Immature natural killer cell (primary cell): ENCODE results near the gene SORL1. TPM values are rescaled to one million over a fixed set of nuclear protein-coding genes. Genes with fewer than 3 reads are reported as not detected.

Experiments
- DNase-seq, 3 donors: peaks; one replicate each; pipeline ENCODE4 v3.0.0; 2022; ENCODE audit warnings: mixed read lengths in 1 of 3
- H3K27ac Mint-ChIP-seq, 6 donors: one replicate each; pipeline ENCODE4 v1.8.0; 2020; ENCODE audit warnings: mixed read lengths in 6 of 6, mild to moderate bottlenecking in 5 of 6, inconsistent platforms in 4 of 6, moderate library complexity in 3 of 6
- H3K27me3 Mint-ChIP-seq, 3 donors: one replicate each; pipeline ENCODE4 v1.8.0; 2020 to 2021; ENCODE audit warnings: low read depth in 3 of 3, mild to moderate bottlenecking in 3 of 3, mixed read lengths in 3 of 3, moderate library complexity in 3 of 3, inconsistent platforms in 1 of 3
- H3K36me3 Mint-ChIP-seq, 3 donors: one replicate each; pipeline ENCODE4 v1.8.0; 2020; ENCODE audit warnings: mixed read lengths in 3 of 3, inconsistent platforms in 2 of 3, mild to moderate bottlenecking in 2 of 3
- H3K4me1 Mint-ChIP-seq, 2 donors: one replicate each; pipeline ENCODE4 v1.8.0; 2020; ENCODE audit warnings: inconsistent platforms in 2 of 2, mild to moderate bottlenecking in 2 of 2, mixed read lengths in 2 of 2, moderate library complexity in 1 of 2
- H3K4me3 Mint-ChIP-seq, 5 donors: one replicate each; pipeline ENCODE4 v1.8.0; 2020; ENCODE audit warnings: mild to moderate bottlenecking in 5 of 5, mixed read lengths in 5 of 5, inconsistent platforms in 3 of 5, moderate library complexity in 3 of 5
- H3K9me3 Mint-ChIP-seq, 6 donors: one replicate each; pipeline ENCODE4 v1.8.0; 2020; ENCODE audit warnings: mild to moderate bottlenecking in 6 of 6, mixed read lengths in 6 of 6, inconsistent platforms in 4 of 6, moderate library complexity in 3 of 6
- polyA plus RNA-seq, 3 donors: library from polyadenylated mRNA; unstranded; fragments of 300-500 nt; fragmentation: Illumina TruSeq; gene quantifications; one replicate each; pipeline ENCODE4 v1.2.3, GENCODE V29; 2021

The SORL1 gene
- polyA plus RNA-seq, 3 donors from 2014 or later = 125 to 281 (median 189) TPM

DNA sequence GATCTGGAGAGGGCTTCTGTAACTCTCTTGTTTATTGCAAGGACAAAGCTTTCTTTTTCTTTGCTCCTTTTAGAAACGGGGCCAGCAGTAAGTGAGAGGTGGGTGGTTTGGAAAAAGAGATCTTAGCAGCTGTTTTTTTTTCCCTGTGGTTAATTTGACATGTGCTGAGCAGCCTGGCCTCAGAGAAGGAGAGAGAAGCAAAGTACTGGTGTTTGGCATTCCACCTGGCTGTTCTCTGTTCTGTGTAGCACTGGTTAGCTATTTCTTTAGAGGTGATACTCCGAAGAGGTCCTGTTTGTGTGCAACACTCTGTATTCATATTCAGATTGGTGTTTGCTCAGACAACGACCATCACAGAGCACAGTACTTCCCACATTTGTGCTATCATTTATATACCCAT lies 81.5 kb downstream of the SORL1 start:
- peak in 1 of 3 donors; percentile 20 for DNase-seq
- H3K36me3 Mint-ChIP-seq = peaks cover 35 to 76% (median 47%) of the 10 kb centered on the region in 3 donors
- H3K27ac Mint-ChIP-seq = peak overlapping the region; percentile 72 to 93 (median 88)

DNA sequence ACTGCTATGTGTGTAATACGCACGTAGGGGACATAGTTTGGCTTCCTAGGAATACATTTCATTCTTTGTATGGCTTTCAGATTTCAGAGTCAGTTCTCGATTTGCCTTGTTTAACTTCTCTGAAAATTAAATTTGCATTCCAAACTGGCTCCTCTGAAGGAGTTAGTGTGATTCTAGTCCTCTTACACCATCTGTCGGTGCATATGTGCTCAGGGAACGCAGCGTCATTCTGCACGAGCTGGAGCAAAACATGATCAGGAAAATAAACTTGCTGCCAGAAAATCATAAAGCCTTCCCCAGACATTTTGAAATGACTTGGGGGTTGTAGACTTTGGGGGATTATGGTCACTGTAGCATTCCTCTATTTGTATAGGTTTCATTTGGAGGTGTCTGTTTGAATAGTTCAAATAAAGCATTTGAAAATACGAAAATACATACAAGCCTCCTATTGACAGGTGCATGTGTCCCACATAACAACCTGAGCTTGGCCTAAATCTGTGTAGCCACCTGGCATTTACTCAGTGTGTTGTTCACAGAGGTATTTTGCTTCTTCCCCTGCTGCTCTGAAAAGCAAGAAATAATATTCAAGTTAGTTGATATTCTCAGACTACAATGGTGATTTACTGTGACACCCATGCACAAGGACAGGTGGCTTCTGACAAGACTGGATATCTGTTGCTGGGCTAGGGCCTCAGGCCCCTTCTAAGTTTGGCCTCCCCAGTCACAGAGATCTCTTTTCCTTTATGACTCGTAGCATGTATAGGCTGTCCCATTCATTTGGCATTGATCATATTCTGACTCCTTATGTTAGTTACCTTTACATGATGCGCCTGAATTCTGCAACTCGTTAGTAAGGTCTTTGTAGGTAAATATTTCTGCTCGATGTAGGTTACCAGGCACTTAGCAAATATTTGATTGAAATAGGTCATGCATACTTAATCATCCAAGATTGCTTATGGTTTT lies 82.3 kb downstream of the SORL1 start:
- Mint-ChIP-seq H3K27ac (peak overlapping the region; percentile 72 to 93 (median 88)), H3K4me1 (peaks cover 59 to 92% of the 10 kb centered on the region in 2 donors), H3K9me3 (peaks cover 1 to 14% (median 7%) of the 10 kb centered on the region in 6 donors), H3K27me3 (peaks cover 0 to 5% (median 0%) of the 10 kb centered on the region in 3 donors), H3K36me3 (peaks cover 39 to 74% (median 43%) of the 10 kb centered on the region in 3 donors), H3K4me3 (peak overlapping the region in 1 of 5 donors; percentile 4)
- DNase-seq = no peak

More for the DNA sequence above, 81.5 kb downstream of the SORL1 start:
- H3K9me3 Mint-ChIP-seq = peaks cover 1 to 14% (median 7%) of the 10 kb centered on the region in 6 donors
- H3K4me3 Mint-ChIP-seq = peak overlapping the region; percentile 23 to 65 (median 49)
- H3K27me3 Mint-ChIP-seq = peaks cover 0 to 5% (median 0%) of the 10 kb centered on the region in 3 donors
- peaks cover 53 to 91% of the 10 kb centered on the region in 2 donors for H3K4me1 Mint-ChIP-seq

DNA sequence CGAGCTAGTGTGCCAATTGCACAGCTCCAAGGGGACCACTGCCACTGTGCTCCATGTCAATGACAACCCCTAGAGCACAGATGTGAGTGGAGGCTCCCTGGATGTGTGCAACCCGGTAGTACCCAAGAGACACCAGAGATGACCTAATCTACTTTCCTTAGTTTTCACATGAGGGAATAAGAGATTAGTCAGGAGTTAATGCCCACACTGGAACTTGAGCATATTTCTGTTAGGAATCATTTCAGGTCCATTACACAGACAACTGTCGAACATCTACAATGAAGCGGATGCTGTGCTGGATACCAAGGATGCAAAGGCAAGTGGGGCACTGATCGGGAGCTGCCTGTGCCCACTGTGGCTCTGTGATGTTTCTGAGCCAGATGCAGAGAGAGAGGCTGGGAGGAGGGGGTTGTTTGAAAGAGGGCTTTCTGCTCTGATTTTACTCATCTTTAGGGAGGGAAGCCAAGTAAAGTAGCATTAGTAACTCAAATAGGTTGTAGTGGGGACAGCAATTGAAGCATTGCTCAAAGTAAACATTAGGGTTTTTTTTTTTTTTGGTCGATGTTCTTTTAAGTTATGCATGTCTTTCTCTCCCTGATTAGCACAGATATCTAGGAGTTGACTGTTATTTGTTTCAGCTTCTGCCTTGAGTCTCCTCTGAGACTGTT lies 83.1 kb downstream of the SORL1 start:
- peaks cover 36 to 69% (median 36%) of the 10 kb centered on the region in 3 donors for H3K36me3 Mint-ChIP-seq
- DNase-seq = no peak
- peak overlapping the region; percentile 72 to 93 (median 86) for H3K27ac Mint-ChIP-seq
- peaks cover 1 to 10% (median 5%) of the 10 kb centered on the region in 6 donors for H3K9me3 Mint-ChIP-seq
- H3K4me1 Mint-ChIP-seq = peaks cover 62 to 92% of the 10 kb centered on the region in 2 donors
- no peak overlapping the region for H3K4me3 Mint-ChIP-seq
- H3K27me3 Mint-ChIP-seq = peaks cover 0 to 5% (median 0%) of the 10 kb centered on the region in 3 donors

DNA sequence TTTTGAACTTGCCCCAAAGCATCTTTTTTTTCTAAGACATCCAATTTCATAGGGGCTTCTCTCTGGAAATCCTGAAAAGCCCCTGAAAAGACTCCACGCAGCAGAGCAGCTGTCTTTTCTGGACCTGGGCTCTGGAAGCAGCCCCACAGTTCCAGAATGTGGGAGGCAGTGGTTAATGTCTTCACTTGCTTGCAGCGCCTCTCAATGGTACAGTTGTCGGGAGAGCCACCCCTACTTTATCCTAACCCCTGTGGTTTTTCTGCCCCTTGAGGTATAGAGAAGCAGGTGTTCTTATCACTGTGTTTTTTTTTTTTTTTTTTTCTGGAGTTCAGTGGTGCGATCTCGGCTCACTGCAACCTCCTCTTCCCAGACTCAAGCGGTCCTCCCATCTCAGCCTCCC lies 84.0 kb downstream of the SORL1 start:
- no peak overlapping the region for H3K4me3 Mint-ChIP-seq
- H3K4me1 Mint-ChIP-seq = peaks cover 71 to 95% of the 10 kb centered on the region in 2 donors
- peaks cover 28 to 64% (median 30%) of the 10 kb centered on the region in 3 donors for H3K36me3 Mint-ChIP-seq
- peak overlapping the region in 4 of 6 donors; percentile 28 to 90 (median 80) for H3K27ac Mint-ChIP-seq
- H3K9me3 Mint-ChIP-seq = peaks cover 0 to 5% (median 0%) of the 10 kb centered on the region in 6 donors
- DNase-seq = no peak
- H3K27me3 Mint-ChIP-seq = peaks cover 0 to 5% (median 0%) of the 10 kb centered on the region in 3 donors

GRCh38 chr11:121538054-121538453 lies 85.9 kb downstream of the SORL1 start:
- Mint-ChIP-seq H3K27me3 (peaks cover 0 to 4% (median 2%) of the 10 kb centered on the region in 3 donors), H3K36me3 (peaks cover 29 to 61% (median 32%) of the 10 kb centered on the region in 3 donors), H3K27ac (peak overlapping the region; percentile 2 to 82 (median 37)), H3K4me3 (peak overlapping the region in 2 of 5 donors; percentile 11 to 25), H3K9me3 (no peaks in the 10 kb centered on the region), H3K4me1 (peaks cover 68 to 91% of the 10 kb centered on the region in 2 donors)
- no peak for DNase-seq

GRCh38 chr11:121539000-121539399 lies 86.9 kb downstream of the SORL1 start:
- peaks cover 0 to 4% (median 2%) of the 10 kb centered on the region in 3 donors for H3K27me3 Mint-ChIP-seq
- H3K27ac Mint-ChIP-seq = peak overlapping the region; percentile 79 to 91 (median 88)
- peaks cover 32 to 65% (median 38%) of the 10 kb centered on the region in 3 donors for H3K36me3 Mint-ChIP-seq
- peak overlapping the region in 3 of 5 donors; percentile 3 to 41 (median 13) for H3K4me3 Mint-ChIP-seq
- no peaks in the 10 kb centered on the region for H3K9me3 Mint-ChIP-seq
- DNase-seq = no peak
- H3K4me1 Mint-ChIP-seq = peaks cover 60 to 91% of the 10 kb centered on the region in 2 donors

GRCh38 chr11:121540627-121541026 lies 88.5 kb downstream of the SORL1 start:
- peaks cover 0 to 2% (median 0%) of the 10 kb centered on the region in 3 donors for H3K27me3 Mint-ChIP-seq
- H3K4me1 Mint-ChIP-seq = peaks cover 62 to 91% of the 10 kb centered on the region in 2 donors
- H3K27ac Mint-ChIP-seq = peak overlapping the region in 5 of 6 donors; percentile 16 to 90 (median 37)
- H3K36me3 Mint-ChIP-seq = peaks cover 28 to 69% (median 45%) of the 10 kb centered on the region in 3 donors
- DNase-seq = no peak
- no peaks in the 10 kb centered on the region for H3K9me3 Mint-ChIP-seq
- peak overlapping the region in 1 of 5 donors; percentile 25 for H3K4me3 Mint-ChIP-seq

DNA sequence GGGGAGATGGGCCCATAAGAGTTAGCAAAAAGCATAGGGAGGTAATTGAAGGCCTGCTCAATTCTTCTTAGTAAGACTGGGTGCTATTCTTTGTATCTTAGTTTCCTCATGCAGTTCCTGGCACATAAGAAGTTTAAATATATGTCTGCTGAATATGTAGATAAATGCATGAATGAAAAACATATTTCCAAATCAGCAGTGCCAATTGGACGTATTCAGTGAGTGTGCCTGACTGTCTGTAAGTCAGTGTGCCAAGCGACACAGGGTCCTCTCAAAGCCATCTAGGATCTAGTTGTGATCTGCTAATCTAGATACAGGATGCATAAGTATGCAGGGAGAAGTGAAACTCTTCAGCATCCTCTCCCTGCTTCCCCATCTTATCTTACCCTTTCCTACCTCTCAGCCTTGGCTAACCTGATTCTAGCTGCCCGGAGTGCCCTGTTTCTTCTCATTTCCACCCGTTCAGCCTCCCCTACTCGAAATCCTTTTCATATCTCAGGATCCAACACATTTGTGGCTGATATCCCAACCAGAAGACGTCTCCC lies 91.8 kb downstream of the SORL1 start:
- no peak overlapping the region for H3K4me3 Mint-ChIP-seq

DNA sequence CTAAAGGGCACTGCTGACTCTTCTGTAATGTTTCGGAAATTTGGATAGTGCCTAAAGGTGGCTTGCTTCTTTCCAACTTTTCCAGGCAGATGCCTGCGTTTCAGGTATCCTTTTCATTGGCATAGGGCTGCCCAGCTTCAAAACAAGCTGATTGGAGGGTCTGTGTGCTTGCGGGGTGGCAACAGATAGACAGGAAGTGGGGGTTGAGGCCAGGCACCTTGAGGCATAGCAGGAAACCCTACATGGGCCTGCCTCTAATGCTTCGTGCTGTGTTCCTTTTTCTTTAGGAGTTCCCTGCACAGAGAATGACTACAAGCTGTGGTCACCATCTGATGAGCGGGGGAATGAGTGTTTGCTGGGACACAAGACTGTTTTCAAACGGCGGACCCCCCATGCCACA lies 92.8 kb downstream of the SORL1 start:
- Mint-ChIP-seq H3K36me3 (peaks cover 39 to 65% (median 54%) of the 10 kb centered on the region in 3 donors), H3K4me1 (peaks cover 53 to 79% of the 10 kb centered on the region in 2 donors), H3K27ac (peak overlapping the region; percentile 65 to 93 (median 86)), H3K9me3 (no peaks in the 10 kb centered on the region), H3K27me3 (peaks cover 0 to 2% (median 0%) of the 10 kb centered on the region in 3 donors), H3K4me3 (peak overlapping the region; percentile 56 to 75 (median 71))
- DNase-seq = peak; percentile 47 to 50 (median 48)

More for the DNA sequence above, 91.8 kb downstream of the SORL1 start:
- Mint-ChIP-seq H3K36me3 (peaks cover 38 to 66% (median 60%) of the 10 kb centered on the region in 3 donors), H3K27ac (peak overlapping the region; percentile 65 to 92 (median 77)), H3K27me3 (peaks cover 0 to 2% (median 0%) of the 10 kb centered on the region in 3 donors), H3K9me3 (no peaks in the 10 kb centered on the region), H3K4me1 (peaks cover 63 to 89% of the 10 kb centered on the region in 2 donors)
- DNase-seq = no peak

GRCh38 chr11:121547574-121547973 lies 95.5 kb downstream of the SORL1 start:
- Mint-ChIP-seq H3K27ac (peak overlapping the region in 5 of 6 donors; percentile 18 to 73 (median 66)), H3K36me3 (peaks cover 45 to 66% (median 49%) of the 10 kb centered on the region in 3 donors), H3K4me1 (peaks cover 49 to 74% of the 10 kb centered on the region in 2 donors), H3K9me3 (no peaks in the 10 kb centered on the region), H3K27me3 (no peaks in the 10 kb centered on the region), H3K4me3 (peak overlapping the region in 1 of 5 donors; percentile 0)
- no peak for DNase-seq

- Mint-ChIP-seq H3K4me3 (no peak overlapping the region), H3K27ac (peak overlapping the region in 5 of 6 donors; percentile 2 to 66 (median 48)), H3K4me1 (peaks cover 33 to 61% of the 10 kb centered on the region in 2 donors), H3K9me3 (no peaks in the 10 kb centered on the region), H3K36me3 (peaks cover 34 to 63% (median 50%) of the 10 kb centered on the region in 3 donors), H3K27me3 (peaks cover 0 to 4% (median 0%) of the 10 kb centered on the region in 3 donors)
- DNase-seq = no peak
Observed at GRCh38 chr11:121550247-121551030, 98.3 kb downstream of the SORL1 start.

DNA sequence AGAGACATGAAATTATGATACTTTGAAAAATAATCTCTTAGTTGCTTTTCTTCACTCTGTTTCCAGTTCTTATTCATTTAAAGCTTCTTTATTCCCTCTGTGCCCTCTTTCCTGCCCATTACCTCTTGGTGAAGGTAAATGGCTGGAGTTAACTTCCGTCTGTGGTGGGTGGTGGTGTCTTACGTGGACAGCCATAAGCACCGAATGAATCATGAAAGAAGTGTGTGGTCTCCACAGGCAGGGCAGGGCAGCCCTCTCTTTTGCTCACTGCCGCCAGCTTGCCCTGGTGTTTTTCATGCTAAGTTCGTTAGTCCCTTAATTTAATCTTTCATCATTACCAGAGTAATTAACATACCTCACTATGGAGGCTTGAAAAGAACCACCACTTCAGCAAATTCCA lies 99.3 kb downstream of the SORL1 start:
- H3K4me3 Mint-ChIP-seq = peak overlapping the region in 1 of 5 donors; percentile 8
- H3K9me3 Mint-ChIP-seq = no peaks in the 10 kb centered on the region
- H3K4me1 Mint-ChIP-seq = peaks cover 25 to 58% of the 10 kb centered on the region in 2 donors
- H3K27me3 Mint-ChIP-seq = peaks cover 0 to 4% (median 4%) of the 10 kb centered on the region in 3 donors
- peaks cover 36 to 62% (median 50%) of the 10 kb centered on the region in 3 donors for H3K36me3 Mint-ChIP-seq
- H3K27ac Mint-ChIP-seq = peak overlapping the region; percentile 57 to 80 (median 72)
- DNase-seq = no peak
